GM15510 (cell line): Measurements from ENCODE around the gene DYNLT1.

Experiments used
- POLR2A ChIP-seq: IDR thresholded peaks from 3 replicates; pipeline ENCODE4 v1.6.1; 2011; ENCODE audit warnings: borderline replicate concordance; ENCODE audit not compliant: insufficient read length; ENCODE audit errors: extremely low read depth

DYNLT1 gene

GRCh38 chr6:158644231-158645063 is at the start of gene DYNLT1:
DYNLT1 (minus strand) TSS chr6:158644743; CDS start chr6:158644708, 35 bp downstream.
- peak; percentile 77 for TF ChIP-seq POLR2A

- no peak for TF ChIP-seq POLR2A
These were observed 44.3 kb upstream of the DYNLT1 start for GRCh38 chr6:158688860-158689259.

- no peak for TF ChIP-seq POLR2A
These were observed 43.0 kb upstream of the DYNLT1 start for GRCh38 chr6:158687506-158687905.

GRCh38 chr6:158686791-158687381 is 42.3 kb upstream of the DYNLT1 start:
- no peak for TF ChIP-seq POLR2A

- no peak for TF ChIP-seq POLR2A
These were observed 41.8 kb upstream of the DYNLT1 start for GRCh38 chr6:158686311-158686710.

- no peak for TF ChIP-seq POLR2A
These were observed 40.3 kb upstream of the DYNLT1 start for GRCh38 chr6:158684745-158685324.

GRCh38 chr6:158684311-158684710 is 39.8 kb upstream of the DYNLT1 start:
- no peak for TF ChIP-seq POLR2A

GRCh38 chr6:158680481-158680880 is 35.9 kb upstream of the DYNLT1 start:
- TF ChIP-seq POLR2A = no peak

GRCh38 chr6:158680015-158680414 is 35.5 kb upstream of the DYNLT1 start:
- TF ChIP-seq POLR2A = no peak

- TF ChIP-seq POLR2A = no peak
These were observed 33.5 kb upstream of the DYNLT1 start for GRCh38 chr6:158677906-158678578.

- TF ChIP-seq POLR2A = no peak
These were observed 30.0 kb upstream of the DYNLT1 start for GRCh38 chr6:158674342-158675131.

GRCh38 chr6:158672726-158673125 is 28.2 kb upstream of the DYNLT1 start:
- TF ChIP-seq POLR2A = no peak

- TF ChIP-seq POLR2A = no peak
These were observed 24.8 kb upstream of the DYNLT1 start for GRCh38 chr6:158669145-158670035.
